HG03469 (cell line): ENCODE data around the gene MPC1.
"Not testable (repeated sequence)": the region's sequence is repeated elsewhere in the genome, so short reads cannot be mapped to it uniquely, and the experiment has no call there.

Experiments used
- ATAC-seq: cut with Tn5 transposase; IDR thresholded peaks from one replicate; pipeline ENCODE4 v1.9.1; 2021; ENCODE audit warnings: mild to moderate bottlenecking, moderate library complexity, moderate number of reproducible peaks; ENCODE audit not compliant: unreplicated experiment

Gene MPC1

DNA sequence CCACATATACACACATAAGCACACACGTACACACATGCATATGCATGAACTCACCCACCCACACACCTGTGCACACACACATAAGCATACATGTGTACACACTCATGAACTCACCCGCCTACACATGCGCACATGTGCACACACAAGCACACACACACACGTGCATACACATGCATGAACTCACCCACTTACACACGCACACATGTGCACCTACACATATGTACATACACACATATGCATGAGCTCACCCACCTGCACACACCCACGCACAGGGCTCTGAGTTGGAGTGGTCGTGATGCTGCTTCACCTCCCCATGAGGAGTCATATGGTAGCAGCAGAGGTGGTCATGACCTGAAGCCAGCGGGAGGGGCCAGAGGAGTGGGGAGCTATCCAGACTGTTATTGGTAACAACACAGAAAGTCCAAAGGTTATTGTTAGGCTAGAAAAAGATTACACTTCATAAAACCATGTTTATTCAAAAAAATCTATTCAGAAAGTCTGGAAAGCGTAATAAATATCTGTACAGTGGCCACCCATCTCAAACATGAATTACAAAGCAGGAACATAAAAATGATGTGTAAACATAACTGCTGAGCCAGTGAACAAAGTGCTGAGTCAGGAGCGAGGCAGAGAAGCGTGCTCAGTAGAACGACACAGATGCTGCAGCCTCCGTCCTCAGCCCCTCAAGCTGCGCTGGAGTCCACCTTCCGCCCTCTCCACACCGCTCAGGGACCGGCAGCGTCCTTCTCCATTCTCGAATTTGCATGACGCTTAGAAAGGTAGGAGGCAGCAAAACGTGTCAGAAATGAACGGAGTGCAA, 26.4 kb upstream of the MPC1 start:
- no peak for ATAC-seq

DNA sequence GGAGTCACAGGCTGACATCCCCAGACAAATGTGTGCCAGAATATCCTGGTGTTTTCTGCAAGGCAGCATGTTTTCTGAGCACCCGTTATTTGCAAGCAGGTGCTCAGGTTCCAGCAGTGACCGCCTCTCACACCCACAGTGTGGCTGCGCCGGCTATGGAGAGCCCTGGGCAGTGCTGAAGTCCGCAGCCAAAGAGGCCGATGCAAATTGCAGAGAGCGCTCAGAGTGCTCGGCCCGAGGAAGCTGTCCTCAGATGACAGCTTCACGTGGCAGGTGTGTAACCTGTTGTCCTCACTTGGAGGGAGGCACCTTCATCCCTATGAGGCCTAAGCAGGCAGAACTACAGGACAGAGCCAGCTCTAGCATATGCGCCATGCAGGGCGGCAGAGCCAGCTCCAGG, 23.5 kb upstream of the MPC1 start:
- ATAC-seq = no peak

DNA sequence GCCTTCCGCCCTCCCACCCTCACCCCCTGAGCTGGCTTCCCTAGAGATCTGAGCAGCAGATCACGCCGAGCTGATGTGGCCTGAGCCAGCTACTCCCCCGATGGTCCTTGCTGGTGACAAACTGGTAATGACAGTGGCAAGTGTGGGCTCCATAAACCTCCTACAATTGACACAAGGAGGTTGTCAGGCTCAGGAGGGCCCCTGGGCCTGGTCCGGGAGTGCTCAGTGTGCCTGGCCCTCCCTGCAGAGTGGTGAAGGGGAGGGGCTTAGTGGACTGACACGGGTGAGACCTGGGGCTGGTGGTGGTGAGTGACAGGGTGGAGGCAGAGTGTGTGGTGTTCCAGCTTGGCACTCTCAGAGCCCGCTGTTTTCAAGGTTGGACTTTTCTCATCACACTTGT, 22.6 kb upstream of the MPC1 start:
- no peak for ATAC-seq

DNA sequence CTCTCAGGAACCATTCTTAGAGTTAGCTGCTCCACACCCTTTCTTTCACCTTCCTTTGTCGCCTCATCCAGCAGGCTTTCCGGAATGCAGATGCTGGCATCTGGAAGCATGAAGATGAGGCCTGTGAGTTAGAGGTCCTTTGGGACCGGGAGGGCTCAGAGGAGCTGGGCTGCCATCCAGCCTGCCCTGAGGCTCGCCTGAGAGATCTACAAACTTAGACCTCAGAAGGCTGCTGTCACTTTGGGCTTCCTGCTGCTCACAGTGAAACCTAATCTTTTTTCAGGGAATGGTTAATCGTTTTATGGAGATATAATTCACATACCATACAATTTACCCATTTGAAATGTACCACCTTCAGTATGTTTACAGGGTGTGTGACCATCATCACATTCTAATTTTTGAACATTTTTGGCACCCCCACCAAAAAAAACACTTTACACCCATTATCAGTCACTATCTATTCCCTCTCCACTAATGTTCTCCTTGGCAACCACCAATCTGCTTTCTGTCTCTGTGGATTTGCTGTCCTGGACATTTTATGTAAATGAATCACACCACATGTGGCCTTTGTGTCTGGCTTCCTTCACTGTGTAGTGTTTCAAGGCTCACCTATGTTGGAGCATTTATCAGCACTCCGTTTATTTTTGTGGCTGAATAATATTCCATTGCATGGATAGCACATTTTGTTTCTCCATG, 20.0 kb upstream of the MPC1 start:
- ATAC-seq = no peak

DNA sequence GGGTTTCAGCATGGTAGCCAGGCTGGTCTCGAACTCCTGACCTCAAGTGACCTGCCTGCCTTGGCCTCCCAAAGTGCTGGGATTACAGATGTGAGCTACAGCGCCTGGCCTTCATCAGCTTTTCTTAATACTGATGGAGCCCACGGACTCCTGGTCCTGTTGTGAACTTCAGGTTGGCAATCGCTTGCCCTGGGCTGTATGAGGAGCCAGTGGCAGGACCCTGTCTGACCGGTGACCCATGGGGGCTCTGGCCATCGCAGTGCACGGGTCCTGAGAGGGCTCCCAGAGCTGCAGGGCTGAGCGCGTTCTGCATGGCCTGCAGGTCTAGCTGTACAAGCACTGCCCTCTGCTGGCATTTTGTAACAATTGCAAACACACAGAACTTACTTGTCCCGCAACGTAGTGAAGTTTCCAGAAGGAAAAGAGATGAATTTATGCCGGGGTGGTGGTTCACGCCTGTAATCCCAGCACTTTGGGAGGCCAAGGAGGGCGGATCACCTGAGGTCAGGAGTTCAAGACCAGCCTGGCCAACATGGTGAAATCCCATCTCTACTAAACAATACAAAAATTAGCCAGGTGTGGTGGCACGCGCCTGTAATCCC, 18.0 kb upstream of the MPC1 start:
- ATAC-seq = peak; percentile 65

DNA sequence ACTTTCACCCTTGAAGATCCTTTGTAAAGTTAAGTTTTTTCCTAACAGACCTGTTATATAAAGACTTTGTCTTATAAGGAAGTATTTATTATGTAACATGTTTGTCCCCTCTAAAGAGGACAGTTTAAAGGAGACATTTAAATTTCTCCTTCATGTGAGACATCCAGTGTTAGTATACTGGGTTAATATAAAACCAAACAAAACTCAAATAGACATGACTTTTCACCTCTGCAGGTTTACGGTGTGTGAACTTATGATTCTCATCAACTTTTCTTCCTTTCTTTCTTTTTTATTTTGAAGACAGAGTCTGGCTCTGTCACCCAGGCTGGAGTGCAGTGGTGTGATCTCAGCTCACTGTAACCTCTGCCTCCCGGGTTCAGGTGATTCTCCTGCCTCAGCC, 17.4 kb upstream of the MPC1 start:
- ATAC-seq = no peak

DNA sequence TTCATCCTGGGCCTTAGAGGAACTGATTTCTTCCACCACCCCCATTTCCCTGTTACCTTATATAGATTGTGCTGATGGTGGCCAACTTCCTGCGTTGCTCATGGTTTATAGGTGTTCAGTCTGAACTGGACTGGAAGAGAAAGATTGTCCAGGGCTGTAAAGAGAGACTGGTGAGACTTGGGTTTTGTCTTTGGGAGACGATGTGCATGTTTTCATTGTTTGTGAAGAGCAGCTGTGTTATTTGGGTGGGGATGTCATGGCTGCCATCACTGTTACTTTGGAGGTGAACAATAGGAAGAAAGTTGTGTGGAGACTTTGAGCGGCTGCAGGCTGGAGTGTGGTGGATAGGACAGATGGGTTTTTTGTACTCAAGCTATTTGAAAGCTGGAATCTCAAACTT, 15.6 kb upstream of the MPC1 start:
- ATAC-seq = no peak

DNA sequence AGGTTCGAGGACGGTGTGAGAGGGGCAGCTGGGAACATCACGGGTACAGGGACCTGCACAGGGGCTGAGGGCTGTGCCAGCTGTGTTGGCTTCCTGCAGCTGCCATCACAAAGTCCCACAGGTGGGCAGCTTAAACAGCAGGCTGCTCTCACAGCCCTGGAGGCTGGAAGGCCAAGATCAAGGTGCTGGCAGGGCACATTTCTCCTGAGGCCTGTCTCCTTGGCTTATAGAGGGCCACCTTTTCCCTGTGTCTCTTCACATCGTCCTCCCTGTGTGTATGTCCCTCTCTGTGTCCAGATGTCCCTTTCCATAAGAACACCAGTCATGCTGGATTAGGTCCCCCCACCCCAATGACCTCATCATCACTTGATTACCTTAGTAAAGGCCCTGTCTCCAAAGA, 15.1 kb upstream of the MPC1 start:
- ATAC-seq = no peak

DNA sequence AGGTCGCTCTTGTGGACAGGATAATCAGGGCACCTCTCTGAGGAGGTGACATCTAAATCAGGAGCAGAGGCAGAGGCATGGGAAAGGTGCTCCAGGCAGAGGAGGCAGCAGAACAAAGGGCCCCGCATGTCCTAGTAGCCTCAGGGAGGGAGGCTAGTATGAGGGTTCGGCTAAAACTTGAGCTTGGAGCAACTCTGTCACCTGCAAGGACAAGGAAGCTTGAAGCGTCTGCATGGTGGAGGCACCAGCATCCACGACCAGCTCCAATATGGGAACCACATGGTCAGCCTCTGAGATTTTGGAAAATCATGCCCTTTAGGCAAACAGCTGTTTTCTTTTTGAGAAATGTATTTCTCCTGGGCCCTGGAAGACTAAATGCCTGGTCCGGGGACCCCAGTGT, 13.0 kb upstream of the MPC1 start:
- ATAC-seq = no peak

DNA sequence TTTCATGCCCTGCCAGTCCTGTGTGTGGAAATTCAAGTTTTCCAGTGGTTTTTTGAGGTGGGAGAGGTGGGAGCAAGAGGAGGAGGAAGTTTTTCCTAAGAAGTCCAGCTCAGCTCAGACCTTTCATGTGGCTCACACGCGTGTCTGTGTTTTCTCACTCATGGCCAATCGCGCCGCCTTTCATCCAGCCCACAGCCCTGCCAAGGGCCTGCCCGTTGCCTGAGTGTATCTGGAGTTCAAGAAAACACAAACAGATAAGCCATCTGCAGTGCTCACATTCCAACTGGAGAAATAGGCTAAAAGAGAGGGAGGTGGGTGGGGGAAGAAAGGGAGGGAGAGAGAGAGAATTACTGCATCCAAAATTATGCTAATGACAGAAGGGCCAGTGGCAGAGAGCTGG, 12.6 kb upstream of the MPC1 start:
- no peak for ATAC-seq

DNA sequence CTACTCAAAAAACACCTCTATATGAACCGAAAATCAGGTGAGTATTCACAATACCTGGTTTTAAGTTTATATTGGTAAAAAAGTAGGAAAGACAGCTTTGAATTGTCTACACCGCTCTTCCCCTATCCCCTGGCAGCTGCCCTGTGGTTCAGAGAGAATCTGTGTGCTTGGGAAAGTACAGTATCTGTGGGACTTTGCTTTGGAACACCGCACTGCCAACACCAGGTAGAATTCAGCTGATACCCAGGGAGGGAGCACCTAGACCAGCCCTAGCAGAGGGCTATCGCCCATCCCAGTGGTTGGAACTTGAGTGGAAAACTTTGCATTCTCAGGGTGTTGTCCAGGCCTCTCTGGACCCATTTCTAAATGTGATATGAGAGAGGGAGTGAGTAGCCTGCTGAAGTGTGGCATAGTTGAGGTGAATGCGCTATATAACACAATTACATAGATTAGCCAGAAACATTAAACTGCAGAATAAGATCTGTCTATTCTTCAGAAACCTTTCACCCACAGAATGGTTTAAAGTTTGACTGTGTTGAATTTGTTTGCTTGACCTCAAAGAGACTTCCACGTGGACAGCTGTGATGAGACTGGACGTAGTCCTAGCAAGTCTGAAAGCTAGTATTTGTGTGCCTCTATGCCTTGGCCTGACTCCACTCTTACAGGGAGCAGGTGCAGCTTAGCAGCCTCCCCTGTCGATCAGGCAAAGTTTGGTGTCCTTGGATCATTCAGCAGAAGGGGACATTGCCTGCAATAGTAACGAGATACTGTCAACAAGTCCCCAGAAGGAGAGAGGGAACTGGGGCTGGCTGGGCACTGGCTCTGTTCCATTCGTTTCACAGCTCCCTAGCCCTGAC, 11.5 kb upstream of the MPC1 start:
- no peak for ATAC-seq

DNA sequence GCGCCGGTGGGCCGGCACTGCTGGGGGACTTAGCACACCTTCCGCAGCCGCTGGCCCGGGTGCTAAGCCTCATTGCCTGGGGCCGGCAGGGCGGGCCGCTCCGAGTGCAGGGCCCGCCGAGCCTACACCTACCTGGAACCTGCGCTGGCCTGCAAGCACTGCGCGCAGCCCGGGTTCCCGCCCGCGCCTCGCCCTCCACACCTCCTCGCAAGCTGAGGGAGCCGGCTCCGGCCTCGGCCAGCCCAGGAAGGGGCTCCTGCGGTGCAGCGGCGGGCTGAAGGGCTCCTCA, 10.7 kb upstream of the MPC1 start:
- no peak for ATAC-seq

DNA sequence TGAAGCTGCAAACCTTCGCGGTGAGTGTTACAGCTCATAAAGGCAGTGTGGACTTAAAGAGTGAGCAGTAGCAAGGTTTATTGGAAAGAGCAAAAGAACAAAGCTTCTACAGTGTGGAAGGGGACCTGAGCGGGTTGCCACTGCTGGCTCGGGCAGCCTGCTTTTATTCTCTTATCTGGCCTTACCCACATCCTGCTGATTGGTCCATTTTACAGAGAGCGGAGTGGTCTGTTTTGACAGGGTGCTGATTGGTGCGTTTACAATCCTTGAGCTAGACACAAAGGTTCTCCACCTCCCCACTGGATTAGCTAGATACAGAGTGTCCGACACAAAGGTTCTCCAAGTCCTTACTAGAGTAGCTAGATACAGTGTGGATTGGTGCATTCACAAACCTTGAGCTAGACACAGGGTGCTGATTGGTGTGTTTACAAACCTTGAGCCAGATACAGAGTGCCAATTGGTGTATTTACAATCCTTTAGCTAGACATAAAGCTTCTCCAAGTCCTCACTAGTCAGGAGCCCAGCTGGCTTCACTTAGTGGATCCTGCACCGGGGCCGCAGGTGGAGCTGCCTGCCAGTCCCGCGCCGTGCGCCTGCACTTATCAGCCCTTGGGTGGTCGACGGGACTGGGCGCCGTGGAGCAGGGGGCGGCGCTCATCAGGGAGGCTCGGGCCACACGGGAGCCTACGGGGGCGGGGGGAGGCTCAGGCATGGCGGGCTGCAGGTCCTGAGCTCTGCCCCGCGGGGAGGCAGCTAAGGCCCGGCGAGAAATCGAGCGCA, 10.2 kb upstream of the MPC1 start:
- not testable (repeated sequence) for ATAC-seq

DNA sequence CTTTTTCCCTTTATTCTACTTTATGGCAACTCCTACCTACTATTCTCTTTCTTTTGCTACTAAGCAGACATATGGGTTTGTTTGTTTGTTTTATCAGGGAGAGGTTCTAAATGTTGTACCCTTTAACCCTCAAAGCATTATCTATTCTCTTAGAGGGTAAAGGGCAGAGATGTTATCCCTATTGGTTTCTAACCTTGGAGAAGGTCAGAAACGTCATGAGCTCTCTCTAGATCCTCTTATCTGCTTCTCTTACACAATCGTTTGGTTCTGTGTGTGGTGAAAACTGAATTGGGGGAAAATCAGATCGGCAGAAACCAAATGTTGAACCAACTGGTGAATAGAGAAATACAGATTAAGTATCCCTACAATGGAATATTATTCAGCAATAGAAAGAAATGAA, 6.4 kb upstream of the MPC1 start:
- ATAC-seq = no peak

DNA sequence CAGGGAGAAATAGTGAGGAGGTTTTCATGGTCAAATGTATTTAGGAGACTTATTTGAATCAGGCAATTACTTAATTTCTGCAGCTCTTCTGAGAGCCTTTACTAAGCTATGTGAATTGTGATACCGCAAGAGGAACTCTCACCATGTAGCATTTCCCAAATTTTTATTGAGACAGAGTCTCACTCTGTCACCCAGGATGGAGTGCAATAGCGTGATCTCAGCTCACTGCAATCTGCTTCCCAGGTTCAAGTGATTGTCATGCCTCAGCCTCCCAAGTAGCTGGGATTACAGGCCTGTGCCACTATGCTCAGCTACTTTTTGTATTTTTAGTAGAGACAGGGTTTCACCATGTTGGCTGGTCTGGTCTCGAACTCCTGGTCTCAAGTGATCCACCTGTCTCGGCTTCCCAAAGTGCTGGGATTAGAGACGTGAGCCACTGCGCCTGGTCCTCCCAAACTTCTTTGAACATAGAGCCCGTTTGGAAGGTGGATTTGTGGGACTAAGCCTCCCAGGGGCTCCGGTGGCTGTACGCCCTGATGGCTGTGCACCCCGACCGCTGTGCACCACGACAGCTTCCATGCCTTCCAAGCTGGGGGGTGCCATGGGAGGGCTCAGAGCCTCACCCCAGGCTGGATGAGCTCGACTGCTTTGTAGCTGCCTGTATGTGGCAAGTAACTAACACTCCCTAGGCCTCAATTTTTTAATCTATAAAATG, 5.7 kb upstream of the MPC1 start:
- no peak for ATAC-seq

DNA sequence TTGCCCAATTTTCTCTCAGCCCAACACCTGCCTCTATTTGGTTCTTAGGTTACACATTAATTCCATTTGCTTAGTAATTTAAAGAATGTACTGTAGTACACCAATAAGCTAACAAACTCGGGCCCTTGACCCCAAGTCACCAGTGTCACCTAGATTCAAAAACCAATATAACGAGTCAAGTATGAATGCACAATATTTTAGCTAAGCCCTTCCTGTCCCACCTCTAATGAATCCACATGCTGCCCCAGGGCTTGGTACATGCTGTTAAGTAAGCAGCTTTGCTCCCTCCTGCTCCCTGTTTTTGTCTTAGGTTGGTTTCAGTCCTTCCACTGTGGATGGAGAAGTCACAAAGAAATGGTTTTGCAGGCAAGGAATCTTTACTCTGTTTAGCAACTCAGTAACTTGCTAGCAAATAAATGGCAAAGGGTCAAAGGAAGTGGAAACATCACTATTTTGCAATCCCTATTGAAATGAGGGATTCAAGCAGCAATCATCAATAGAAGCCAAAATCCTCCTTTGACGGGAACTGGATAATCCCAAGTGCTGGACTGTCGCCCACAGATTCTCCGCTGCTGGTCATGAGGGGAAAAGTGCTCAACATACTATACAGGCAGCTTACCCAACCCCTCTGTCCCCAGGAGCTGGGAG, 5.0 kb upstream of the MPC1 start:
- ATAC-seq = no peak

DNA sequence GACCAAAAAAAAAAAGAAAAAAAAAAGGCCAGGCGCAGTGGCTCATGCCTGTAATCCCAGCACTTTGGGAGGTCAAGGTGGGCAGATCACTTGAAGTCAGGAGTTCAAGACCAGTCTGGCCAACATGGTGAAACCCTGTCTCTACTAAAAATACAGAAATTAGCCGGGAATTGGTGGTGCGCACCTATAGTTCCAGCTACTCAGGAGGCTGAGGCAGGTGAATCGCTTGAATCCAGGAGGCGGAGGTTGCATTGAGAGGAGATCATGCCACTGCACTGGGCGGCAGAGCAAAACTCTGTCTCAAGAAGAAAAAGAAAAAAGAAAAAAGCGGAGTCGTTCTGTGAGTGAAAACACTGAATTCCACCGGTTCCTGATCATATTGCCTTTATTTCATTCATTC, 4.4 kb upstream of the MPC1 start:
- ATAC-seq = not testable (repeated sequence)

DNA sequence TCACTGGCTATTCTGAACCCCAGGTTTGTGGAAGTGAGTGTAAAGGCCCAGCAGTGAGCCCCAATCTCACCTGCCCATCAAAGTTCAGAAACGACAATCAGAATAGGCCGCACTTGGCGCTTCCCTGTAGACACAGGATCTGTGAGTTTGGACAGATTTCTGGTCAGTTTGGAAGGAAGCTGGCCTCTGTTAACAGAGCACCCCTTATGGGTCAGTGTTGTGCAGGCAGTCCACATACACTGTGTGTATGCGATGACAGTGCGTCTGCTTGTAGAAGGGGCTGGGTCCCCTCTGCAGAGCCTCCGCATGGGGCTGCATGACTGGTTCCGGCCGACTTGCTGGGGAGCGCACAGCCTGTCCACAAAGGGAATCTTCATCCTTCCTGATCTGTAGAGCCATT, 3.4 kb upstream of the MPC1 start:
- no peak for ATAC-seq

DNA sequence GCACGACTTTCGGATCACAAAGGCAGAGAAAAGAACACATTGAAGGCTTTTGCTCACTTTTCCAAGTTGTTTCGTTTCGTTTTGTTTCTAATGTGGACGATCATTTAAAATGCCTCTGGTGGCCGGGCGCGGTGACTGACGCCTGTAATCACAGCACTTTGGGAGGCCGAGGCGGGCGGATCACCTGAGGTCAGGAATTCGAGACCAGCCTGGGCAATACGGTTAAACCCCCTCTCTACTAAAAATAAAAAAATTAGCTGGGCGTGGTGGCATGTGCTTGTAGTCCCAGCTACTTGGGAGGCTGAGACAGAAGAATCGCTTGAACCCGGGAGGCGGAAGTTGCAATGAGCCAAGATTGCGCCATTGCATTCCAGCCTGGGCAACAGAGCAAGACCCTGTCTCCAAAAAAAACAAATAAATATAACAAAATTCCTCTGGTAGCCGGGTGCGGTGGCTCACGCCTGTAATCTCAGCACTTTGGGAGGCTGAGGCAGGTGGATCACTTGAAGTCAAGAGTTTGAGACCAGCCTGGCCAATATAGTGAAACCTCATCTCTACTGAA, 1.1 kb upstream of the MPC1 start:
- not testable (repeated sequence) for ATAC-seq
